ENCODE results near the gene PAPPA2.

GRCh38 chr1:176794897-176795508 is 332.0 kb downstream of the PAPPA2 start:
- TF ChIP-seq CTCF (IDR thresholded peaks at IDR 0.05): no peak
- TF ChIP-seq POLR2A (IDR thresholded peaks at IDR 0.05): no peak

Measured in right lobe of liver (tissue), 4 donors.